Activated CD8-positive, alpha-beta memory T cell treated with anti-CD3 and anti-CD28 coated beads, Interleukin-2, amount 50 U/mL, for 1 hour (primary cell): ENCODE data around the gene TMEM69.
"Not testable (repeated sequence)": the region's sequence is repeated elsewhere in the genome, so short reads cannot be mapped to it uniquely, and the experiment has no call there.

Experiments used
- DNase-seq: peaks from one replicate; pipeline ENCODE4 v3.0.0-alpha.2; 2020; ENCODE audit errors: extremely low read depth

The TMEM69 gene

GRCh38 chr1:45687754-45688740, at the start of gene TMEM69:
Gene TMEM69 (plus strand): TSS chr1:45688181. CDS start chr1:45691069, 2,888 bp downstream.
- peak; percentile 46 for DNase-seq

GRCh38 chr1:45640293-45640692, 47.7 kb upstream of the TMEM69 start:
- no peak for DNase-seq

- DNase-seq: no peak
Observed at GRCh38 chr1:45643321-45643720, 44.7 kb upstream of the TMEM69 start.

GRCh38 chr1:45643978-45644377, 44.0 kb upstream of the TMEM69 start:
- DNase-seq: no peak

GRCh38 chr1:45644661-45645060, 43.3 kb upstream of the TMEM69 start:
- DNase-seq: no peak

- DNase-seq: no peak
Observed at GRCh38 chr1:45647248-45648021, 40.5 kb upstream of the TMEM69 start.

GRCh38 chr1:45654540-45655280, 33.3 kb upstream of the TMEM69 start:
- no peak for DNase-seq

GRCh38 chr1:45656573-45657226, 31.3 kb upstream of the TMEM69 start:
- DNase-seq: no peak

- DNase-seq: no peak
Observed at GRCh38 chr1:45658171-45658570, 29.8 kb upstream of the TMEM69 start.

- no peak for DNase-seq
Observed at GRCh38 chr1:45659222-45659621, 28.8 kb upstream of the TMEM69 start.

GRCh38 chr1:45660336-45660735, 27.6 kb upstream of the TMEM69 start:
- DNase-seq: no peak

GRCh38 chr1:45666836-45667235, 21.1 kb upstream of the TMEM69 start:
- DNase-seq: no peak

GRCh38 chr1:45667321-45668111, 20.5 kb upstream of the TMEM69 start:
- DNase-seq: no peak

- no peak for DNase-seq
Observed at GRCh38 chr1:45668526-45668925, 19.5 kb upstream of the TMEM69 start.

GRCh38 chr1:45669379-45669778, 18.6 kb upstream of the TMEM69 start:
- DNase-seq: no peak

GRCh38 chr1:45669859-45670655, 17.9 kb upstream of the TMEM69 start:
- no peak for DNase-seq

GRCh38 chr1:45673956-45674355, 14.0 kb upstream of the TMEM69 start:
- no peak for DNase-seq

- no peak for DNase-seq
Observed at GRCh38 chr1:45674478-45674877, 13.5 kb upstream of the TMEM69 start.

GRCh38 chr1:45676553-45676952, 11.4 kb upstream of the TMEM69 start:
- DNase-seq: not testable (repeated sequence)

GRCh38 chr1:45677751-45678245, 10.2 kb upstream of the TMEM69 start:
- no peak for DNase-seq
